IMR-90 (cell line): Measurements from ENCODE around the gene GNB1L. TPM values are rescaled to one million over a fixed set of nuclear protein-coding genes. Genes with fewer than 3 reads are reported as not detected.

Source experiments
- ATAC-seq: fragments of 200-7000 bp; cut with Tn5 transposase; 2 replicates; pipeline ENCODE4 v1.9.1; 2020; ENCODE audit warnings: low read depth, mild to moderate bottlenecking, moderate library complexity
- BruUV-seq: library from RNA; stranded (reverse); fragments of 400-500 nt; replicated peaks from 2 replicates; lab custom pipeline; 2021; lab: Mats Ljungman, UMichigan
- CTCF ChIA-PET: fragments of 300-600 bp; formaldehyde crosslinking; extraction: SDS; loops from one replicate; lab custom pipeline; 2021; ENCODE audit warnings: antibody characterized with exemption; lab: Yijun Ruan, JAX
- POLR2A ChIA-PET: fragments of 300-600 bp; sonication (Branson Sonifier 250); formaldehyde crosslinking; loops from one replicate; lab custom pipeline; 2022; ENCODE audit warnings: antibody characterized with exemption; ENCODE audit not compliant: unreplicated experiment; lab: Charles Lee
- DNase-seq: peaks from one replicate; pipeline ENCODE4 v3.0.0; 2013
- H2AFZ ChIP-seq: replicated peaks from 2 replicates; pipeline ENCODE3; 2013; ENCODE audit warnings: low read length, mild to moderate bottlenecking; ENCODE audit not compliant: poor library complexity
- H2AK5ac ChIP-seq: 2 replicates; pipeline ENCODE4 v1.6.1; 2013; ENCODE audit warnings: low read depth, low read length, inconsistent platforms
- H2AK9ac ChIP-seq: replicated peaks from 2 replicates; pipeline ENCODE3; 2013; ENCODE audit warnings: mild to moderate bottlenecking, low read depth, low read length, moderate library complexity; ENCODE audit not compliant: poor library complexity
- H2BK120ac ChIP-seq: 2 replicates; pipeline ENCODE4 v1.6.1; 2013; ENCODE audit warnings: low read depth, low read length, inconsistent platforms
- H2BK15ac ChIP-seq: 3 replicates; pipeline ENCODE4 v1.6.1; 2013; ENCODE audit warnings: low read depth, low read length, inconsistent platforms
- H2BK20ac ChIP-seq: 2 replicates; pipeline ENCODE4 v1.6.1; 2013; ENCODE audit warnings: low read depth, mild to moderate bottlenecking, inconsistent platforms, low read length, moderate library complexity
- H2BK5ac ChIP-seq: 2 replicates; pipeline ENCODE4 v1.6.1; 2013; ENCODE audit warnings: mild to moderate bottlenecking, low read depth, low read length, inconsistent platforms; ENCODE audit not compliant: poor library complexity, severe bottlenecking
- H3K14ac ChIP-seq: replicated peaks from 2 replicates; pipeline ENCODE4 v1.6.1; 2013; ENCODE audit warnings: low read depth, low read length, inconsistent platforms
- H3K18ac ChIP-seq: 2 replicates; pipeline ENCODE4 v1.6.1; 2013; ENCODE audit warnings: low read depth, low read length, control low read depth
- H3K23ac ChIP-seq: 2 replicates; pipeline ENCODE4 v1.6.1; 2013; ENCODE audit warnings: low read depth, low read length, inconsistent platforms
- H3K27ac ChIP-seq: 2 replicates; pipeline ENCODE4 v1.5.1; 2013; ENCODE audit warnings: mild to moderate bottlenecking, control low read depth, low read length; ENCODE audit not compliant: insufficient read depth
- H3K27me3 ChIP-seq: 2 replicates; pipeline ENCODE4 v1.6.1; 2013; ENCODE audit warnings: low read length; ENCODE audit not compliant: control insufficient read depth, insufficient read depth
- H3K36me3 ChIP-seq: 2 replicates; pipeline ENCODE4 v1.6.1; 2013; ENCODE audit warnings: low read length, mixed read lengths; ENCODE audit not compliant: control insufficient read depth, insufficient read depth
- H3K4ac ChIP-seq: 2 replicates; pipeline ENCODE4 v1.6.1; 2013; ENCODE audit warnings: low read depth, low read length, inconsistent platforms
- H3K4me1 ChIP-seq: 2 replicates; pipeline ENCODE4 v1.6.1; 2013; ENCODE audit warnings: low read length, mixed read lengths; ENCODE audit not compliant: control insufficient read depth, insufficient read depth
- H3K4me2 ChIP-seq: 2 replicates; pipeline ENCODE4 v1.6.1; 2013; ENCODE audit warnings: low read depth, mild to moderate bottlenecking, control low read depth, low read length, moderate library complexity
- H3K4me3 ChIP-seq: 2 replicates; pipeline ENCODE4 v1.5.1; 2013; ENCODE audit warnings: low read depth, mild to moderate bottlenecking, control low read depth, low read length, moderate library complexity; ENCODE audit not compliant: insufficient read depth
- H3K56ac ChIP-seq: 2 replicates; pipeline ENCODE4 v1.6.1; 2013; ENCODE audit warnings: low read length, inconsistent platforms; ENCODE audit not compliant: insufficient read depth; ENCODE audit errors: extremely low read depth
- H3K79me1 ChIP-seq, 2 experiments: 2 replicates each; pipeline ENCODE4 v1.6.1; 2013; ENCODE audit warnings: low read length in 2 of 2, inconsistent platforms in 1 of 2, low read depth in 1 of 2
- H3K9ac ChIP-seq: 2 replicates; pipeline ENCODE4 v1.6.1; 2013; ENCODE audit warnings: low read depth, low read length, control low read depth
- H3K9me1 ChIP-seq: 2 replicates; pipeline ENCODE4 v1.6.1; 2013; ENCODE audit warnings: low read length, inconsistent platforms; ENCODE audit not compliant: insufficient read depth
- H3K9me3 ChIP-seq: 2 replicates; pipeline ENCODE4 v1.6.1; 2013; ENCODE audit warnings: low read length; ENCODE audit not compliant: control insufficient read depth, insufficient read depth
- H4K20me1 ChIP-seq: 2 replicates; pipeline ENCODE4 v1.6.1; 2013; ENCODE audit warnings: low read length, inconsistent platforms; ENCODE audit not compliant: insufficient read depth
- H4K5ac ChIP-seq: 2 replicates; pipeline ENCODE4 v1.6.1; 2013; ENCODE audit warnings: mild to moderate bottlenecking, low read depth, low read length, control low read depth
- H4K8ac ChIP-seq, 2 experiments: 2 replicates each; pipeline ENCODE4 v1.6.1; 2013; ENCODE audit warnings: low read depth in 2 of 2, low read length in 2 of 2, control low read depth in 1 of 2, inconsistent platforms in 1 of 2
- H4K91ac ChIP-seq: 2 replicates; pipeline ENCODE4 v1.6.1; 2013; ENCODE audit warnings: low read depth, low read length, inconsistent platforms; ENCODE audit not compliant: insufficient read depth
- BHLHE40 ChIP-seq: fragments of 150-350 bp; IDR thresholded peaks from 2 replicates; pipeline ENCODE4 v1.6.1; 2016; ENCODE audit warnings: mild to moderate bottlenecking, low read depth, low read length
- CHD1 ChIP-seq: IDR thresholded peaks from 2 replicates; pipeline ENCODE4 v1.6.1; 2012; ENCODE audit warnings: low read depth, low read length, improper control_type of control experiment
- FOS ChIP-seq: fragments of 150-350 bp; IDR thresholded peaks from 2 replicates; pipeline ENCODE4 v1.6.1; 2016; ENCODE audit warnings: low read depth, low read length
- MAFK ChIP-seq: IDR thresholded peaks from 2 replicates; pipeline ENCODE4 v1.6.1; 2012; ENCODE audit warnings: low read depth, low read length, improper control_type of control experiment
- MAZ ChIP-seq: IDR thresholded peaks from 2 replicates; pipeline ENCODE4 v1.6.1; 2012; ENCODE audit warnings: low read depth, mild to moderate bottlenecking, low read length, improper control_type of control experiment, moderate library complexity, borderline replicate concordance
- MXI1 ChIP-seq: IDR thresholded peaks from 2 replicates; pipeline ENCODE4 v1.6.1; 2012; ENCODE audit warnings: low read depth, mild to moderate bottlenecking, low read length, moderate library complexity, borderline replicate concordance
- NFE2L2 ChIP-seq: fragments of 150-350 bp; IDR thresholded peaks from 2 replicates; pipeline ENCODE4 v1.6.1; 2016; ENCODE audit warnings: low read depth, mild to moderate bottlenecking, low read length
- POLR2A ChIP-seq: IDR thresholded peaks from 2 replicates; pipeline ENCODE4 v1.6.1; 2012; ENCODE audit warnings: mild to moderate bottlenecking, low read depth, low read length
- RAD21 ChIP-seq: IDR thresholded peaks from 2 replicates; pipeline ENCODE4 v1.6.1; 2012; ENCODE audit warnings: low read length, improper control_type of control experiment
- RCOR1 ChIP-seq: IDR thresholded peaks from 2 replicates; pipeline ENCODE4 v1.6.1; 2012; ENCODE audit warnings: mild to moderate bottlenecking, low read length, improper control_type of control experiment; ENCODE audit not compliant: insufficient replicate concordance
- RFX5 ChIP-seq: IDR thresholded peaks from 2 replicates; pipeline ENCODE4 v1.8.0; 2012; ENCODE audit warnings: low read depth, mild to moderate bottlenecking, low read length, moderate library complexity
- SMC3 ChIP-seq: fragments of 150-350 bp; IDR thresholded peaks from 2 replicates; pipeline ENCODE4 v1.6.1; 2016; ENCODE audit warnings: low read depth, mild to moderate bottlenecking, antibody characterized with exemption, low read length, moderate library complexity
- WGBS, 2 experiments: methylation state at CpG; one replicate each; pipeline versions ENCODE4 v1.1.5 to v1.1.7; 2013; ENCODE audit warnings: missing lambda C conversion rate in 2 of 2; ENCODE audit not compliant: insufficient read length in 1 of 2; ENCODE audit errors: extremely low coverage in 2 of 2; 5-methylcytosine and 5-hydroxymethylcytosine counted together
- dilution Hi-C: fragments of 300-500 bp; cut with HindIII; formaldehyde crosslinking; loops from one replicate; pipeline ENCODE4 v1.14.3; 2018; ENCODE audit warnings: low sequenced_read_pairs; ENCODE audit not compliant: unreplicated experiment
- in situ Hi-C: fragments of 300-500 bp; cut with MboI; formaldehyde crosslinking; loops from 3 replicates; pipeline ENCODE4 v1.14.3; 2019; ENCODE audit warnings: low sequenced_read_pairs, inconsistent platforms, mixed read lengths
- intact Hi-C: fragments of 100-400 bp; cut with micrococcal nuclease; formaldehyde crosslinking; loops from 2 replicates; pipeline ENCODE4 v1.10.0; 2022
- polyA plus RNA-seq, 3 experiments: library from polyadenylated mRNA; depleted of rRNA; stranded (reverse); fragments of >200 nt; gene quantifications; 2 replicates each; pipeline ENCODE4 v1.2.3, GENCODE V29; 2012; ENCODE audit warnings: low replicate concordance in 1 of 3
- total RNA-seq: library from RNA; depleted of rRNA; stranded (reverse); fragments of >200 nt; gene quantifications from 2 replicates; pipeline ENCODE4 v1.2.3, GENCODE V29; 2012
- TF ChIP-seq, protein P1 (sequence below): conservative IDR thresholded peaks from 2 replicates; pipeline ENCODE4 v1.5.1; 2012; ENCODE audit warnings: mild to moderate bottlenecking, low read depth, low read length, improper control_type of control experiment
- TF ChIP-seq, protein P2 (sequence below): fragments of 150-350 bp; IDR thresholded peaks from 2 replicates; pipeline ENCODE4 v1.6.1; 2017; ENCODE audit warnings: mild to moderate bottlenecking, antibody characterized with exemption, low read length, low read depth
- TF ChIP-seq, protein P3 (sequence below): fragments of 150-350 bp; IDR thresholded peaks from 2 replicates; pipeline ENCODE4 v1.6.1; 2016; ENCODE audit warnings: low read depth, mild to moderate bottlenecking, low read length, moderate library complexity, borderline replicate concordance

GNB1L gene
- total and polyA plus RNA-seq, 2 of the 4 experiments (the other 2 are of a cell fraction) = 2.5 to 4.4 TPM

DNA sequence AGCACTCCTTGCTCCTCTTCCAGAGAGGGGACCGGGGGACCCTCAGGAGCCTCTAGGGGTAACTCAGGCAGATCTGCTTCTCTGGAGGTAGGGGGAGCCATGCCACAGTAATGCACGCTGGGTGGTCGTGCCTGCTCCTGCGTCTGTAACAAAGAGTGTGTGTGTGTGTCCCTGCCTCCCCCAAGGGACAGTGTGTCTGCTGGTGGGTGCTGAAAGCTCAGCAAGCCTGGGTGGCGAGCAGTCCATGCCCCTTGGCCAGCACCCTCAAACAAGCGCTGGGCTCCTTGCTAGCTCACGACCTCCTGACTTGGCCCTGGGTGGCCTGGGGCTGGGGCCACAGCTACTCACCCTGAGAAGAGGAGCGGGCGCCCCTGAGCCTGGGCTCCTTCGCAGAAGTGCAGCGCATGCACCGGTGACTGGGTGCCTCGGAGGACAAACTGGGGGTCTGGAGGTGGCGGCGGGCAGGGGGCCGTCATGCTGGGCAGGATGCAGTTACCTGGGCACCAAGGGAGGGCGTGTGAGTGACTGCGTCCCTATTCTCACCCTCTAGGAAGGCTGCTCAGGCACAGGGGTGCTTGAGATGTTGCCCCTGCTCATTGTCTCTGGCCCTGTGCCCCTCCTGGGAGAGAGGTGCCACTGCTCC, 33.7 kb downstream of the GNB1L start:
- WGBS, 2 experiments = 88% methylated on average over 8 of the region's 18 CpGs; no CpG with 5 or more reads in 1 of the 2 experiments
- H3K9me3 ChIP-seq = no peaks in the 10 kb centered on the region
- no peak overlapping the region for H4K8ac ChIP-seq
- no peaks in the 10 kb centered on the region for H3K4me1 ChIP-seq
- H3K79me1 ChIP-seq = peaks cover 1 to 4% of the 10 kb centered on the region in 2 experiments; a peak in 2 of 4 replicates
- TF ChIP-seq RCOR1 (no peak), SMC3 (no peak), MXI1 (no peak), POLR2A (no peak), BHLHE40 (no peak), FOS (no peak), RFX5 (no peak), CHD1 (no peak), MAFK (no peak), NFE2L2 (no peak), MAZ (no peak), RAD21 (no peak)
- TF ChIP-seq, protein P1, sequence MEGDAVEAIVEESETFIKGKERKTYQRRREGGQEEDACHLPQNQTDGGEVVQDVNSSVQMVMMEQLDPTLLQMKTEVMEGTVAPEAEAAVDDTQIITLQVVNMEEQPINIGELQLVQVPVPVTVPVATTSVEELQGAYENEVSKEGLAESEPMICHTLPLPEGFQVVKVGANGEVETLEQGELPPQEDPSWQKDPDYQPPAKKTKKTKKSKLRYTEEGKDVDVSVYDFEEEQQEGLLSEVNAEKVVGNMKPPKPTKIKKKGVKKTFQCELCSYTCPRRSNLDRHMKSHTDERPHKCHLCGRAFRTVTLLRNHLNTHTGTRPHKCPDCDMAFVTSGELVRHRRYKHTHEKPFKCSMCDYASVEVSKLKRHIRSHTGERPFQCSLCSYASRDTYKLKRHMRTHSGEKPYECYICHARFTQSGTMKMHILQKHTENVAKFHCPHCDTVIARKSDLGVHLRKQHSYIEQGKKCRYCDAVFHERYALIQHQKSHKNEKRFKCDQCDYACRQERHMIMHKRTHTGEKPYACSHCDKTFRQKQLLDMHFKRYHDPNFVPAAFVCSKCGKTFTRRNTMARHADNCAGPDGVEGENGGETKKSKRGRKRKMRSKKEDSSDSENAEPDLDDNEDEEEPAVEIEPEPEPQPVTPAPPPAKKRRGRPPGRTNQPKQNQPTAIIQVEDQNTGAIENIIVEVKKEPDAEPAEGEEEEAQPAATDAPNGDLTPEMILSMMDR = no peak
- TF ChIP-seq, protein P2, sequence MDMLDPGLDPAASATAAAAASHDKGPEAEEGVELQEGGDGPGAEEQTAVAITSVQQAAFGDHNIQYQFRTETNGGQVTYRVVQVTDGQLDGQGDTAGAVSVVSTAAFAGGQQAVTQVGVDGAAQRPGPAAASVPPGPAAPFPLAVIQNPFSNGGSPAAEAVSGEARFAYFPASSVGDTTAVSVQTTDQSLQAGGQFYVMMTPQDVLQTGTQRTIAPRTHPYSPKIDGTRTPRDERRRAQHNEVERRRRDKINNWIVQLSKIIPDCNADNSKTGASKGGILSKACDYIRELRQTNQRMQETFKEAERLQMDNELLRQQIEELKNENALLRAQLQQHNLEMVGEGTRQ = no peak
- TF ChIP-seq, protein P3, sequence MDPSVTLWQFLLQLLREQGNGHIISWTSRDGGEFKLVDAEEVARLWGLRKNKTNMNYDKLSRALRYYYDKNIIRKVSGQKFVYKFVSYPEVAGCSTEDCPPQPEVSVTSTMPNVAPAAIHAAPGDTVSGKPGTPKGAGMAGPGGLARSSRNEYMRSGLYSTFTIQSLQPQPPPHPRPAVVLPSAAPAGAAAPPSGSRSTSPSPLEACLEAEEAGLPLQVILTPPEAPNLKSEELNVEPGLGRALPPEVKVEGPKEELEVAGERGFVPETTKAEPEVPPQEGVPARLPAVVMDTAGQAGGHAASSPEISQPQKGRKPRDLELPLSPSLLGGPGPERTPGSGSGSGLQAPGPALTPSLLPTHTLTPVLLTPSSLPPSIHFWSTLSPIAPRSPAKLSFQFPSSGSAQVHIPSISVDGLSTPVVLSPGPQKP = no peak
- no peak overlapping the region for H4K5ac ChIP-seq
- H3K14ac ChIP-seq = no peak overlapping the region
- no peak overlapping the region for H2BK5ac ChIP-seq
- no peak overlapping the region for H2BK15ac ChIP-seq
- no peaks in the 10 kb centered on the region for H3K36me3 ChIP-seq
- no peak overlapping the region for H3K56ac ChIP-seq
- H3K4me3 ChIP-seq = no peak overlapping the region
- no peak for DNase-seq
- H3K23ac ChIP-seq = no peak overlapping the region
- H3K9ac ChIP-seq = no peak overlapping the region
- H3K9me1 ChIP-seq = 0 out of 2 replicates have a peak, but pooled peaks cover 3% of the 10 kb centered on the region
- POLR2A ChIA-PET = no interaction called here
- no peak overlapping the region for H2BK20ac ChIP-seq
- no peak overlapping the region for H2BK120ac ChIP-seq
- H3K4me2 ChIP-seq = no peak overlapping the region
- H4K91ac ChIP-seq = no peak overlapping the region
- intact Hi-C loops = no loop called here
- H2AK5ac ChIP-seq = no peak overlapping the region
- ATAC-seq = no peak
- H3K27ac ChIP-seq = no peak overlapping the region
- no peak overlapping the region for H3K18ac ChIP-seq
- no peaks in the 10 kb centered on the region; the same call in 1 of the 2 replicates for H4K20me1 ChIP-seq
- CTCF ChIA-PET = no interaction called here
- H3K4ac ChIP-seq = no peak overlapping the region
- H3K27me3 ChIP-seq = no peaks in the 10 kb centered on the region
- H2AK9ac ChIP-seq = no peak overlapping the region
- H2AFZ ChIP-seq = peak overlapping the region; percentile 32
- in situ Hi-C loops = no loop called here
- BruUV-seq = no TSS peak
- dilution Hi-C loops = no loop called here
